MM.1S (cell line): ENCODE measurements around the gene C6.

ENCODE experiments used
- DNase-seq: peaks from one replicate; pipeline ENCODE4 v3.0.0-alpha.2; 2015
- H2AFZ ChIP-seq: fragments of 300-600 bp; sonication (generic); 2 replicates; pipeline ENCODE4 v1.6.0; 2016; ENCODE audit warnings: antibody characterized with exemption, low read length
- H3F3A ChIP-seq: fragments of 300-600 bp; sonication (generic); 2 replicates; pipeline ENCODE4 v1.6.1; 2016; ENCODE audit warnings: mild to moderate bottlenecking, antibody characterized with exemption, low read length, moderate library complexity, mixed read lengths; ENCODE audit not compliant: insufficient read depth
- H3K27ac ChIP-seq: fragments of 300-600 bp; sonication (generic); 2 replicates; pipeline ENCODE4 v1.5.1; 2016; ENCODE audit warnings: mild to moderate bottlenecking, low read length
- H3K27me3 ChIP-seq: fragments of 300-600 bp; sonication (generic); replicated peaks from 2 replicates; pipeline ENCODE4 v1.6.0; 2016; ENCODE audit warnings: low read length; ENCODE audit not compliant: insufficient read depth
- H3K36me3 ChIP-seq: fragments of 300-600 bp; sonication (generic); replicated peaks from 2 replicates; pipeline ENCODE4 v1.6.1; 2016; ENCODE audit warnings: mild to moderate bottlenecking, low read length, mixed read lengths; ENCODE audit not compliant: insufficient read depth
- H3K4me1 ChIP-seq: fragments of 300-600 bp; sonication (generic); 2 replicates; pipeline ENCODE4 v1.6.1; 2016; ENCODE audit warnings: low read length, mixed read lengths
- H3K4me2 ChIP-seq: fragments of 300-600 bp; sonication (generic); 2 replicates; pipeline ENCODE4 v1.6.0; 2016; ENCODE audit warnings: low read depth, low read length
- H3K4me3 ChIP-seq: fragments of 300-600 bp; sonication (generic); 2 replicates; pipeline ENCODE4 v1.5.1; 2016; ENCODE audit warnings: low read length, mixed read lengths
- H3K79me2 ChIP-seq: fragments of 300-600 bp; sonication (generic); 2 replicates; pipeline ENCODE4 v1.6.1; 2016; ENCODE audit warnings: mixed run types, low read length, mixed read lengths
- H3K9ac ChIP-seq: fragments of 300-600 bp; sonication (generic); 2 replicates; pipeline ENCODE4 v1.6.1; 2016; ENCODE audit warnings: low read length, mixed read lengths
- H3K9me2 ChIP-seq: fragments of 300-600 bp; sonication (generic); replicated peaks from 2 replicates; pipeline ENCODE4 v1.6.1; 2016; ENCODE audit warnings: mild to moderate bottlenecking, low read length, mixed read lengths; ENCODE audit not compliant: insufficient read depth
- H3K9me3 ChIP-seq: fragments of 300-600 bp; sonication (generic); replicated peaks from 2 replicates; pipeline ENCODE4 v1.6.1; 2016; ENCODE audit warnings: mild to moderate bottlenecking, low read length, mixed read lengths; ENCODE audit not compliant: insufficient read depth
- H4K20me1 ChIP-seq: fragments of 300-600 bp; sonication (generic); 2 replicates; pipeline ENCODE4 v1.6.1; 2016; ENCODE audit warnings: mild to moderate bottlenecking, low read length, moderate library complexity, mixed read lengths; ENCODE audit not compliant: insufficient read depth
- CTCF ChIP-seq: fragments of 300-600 bp; sonication (generic); IDR thresholded peaks from 2 replicates; pipeline ENCODE4 v1.5.1; 2016; ENCODE audit warnings: antibody characterized with exemption, low read length, mixed read lengths
- EZH2 ChIP-seq: fragments of 300-600 bp; sonication (generic); optimal IDR thresholded peaks from 2 replicates; pipeline ENCODE3; 2017; ENCODE audit warnings: low read depth, mild to moderate bottlenecking, antibody characterized with exemption, low read length, mixed read lengths
- EZH2phosphoT487 ChIP-seq: fragments of 300-600 bp; sonication (generic); IDR thresholded peaks from 2 replicates; pipeline ENCODE4 v1.6.1; 2018; ENCODE audit warnings: antibody characterized with exemption, low read length

Gene C6

DNA sequence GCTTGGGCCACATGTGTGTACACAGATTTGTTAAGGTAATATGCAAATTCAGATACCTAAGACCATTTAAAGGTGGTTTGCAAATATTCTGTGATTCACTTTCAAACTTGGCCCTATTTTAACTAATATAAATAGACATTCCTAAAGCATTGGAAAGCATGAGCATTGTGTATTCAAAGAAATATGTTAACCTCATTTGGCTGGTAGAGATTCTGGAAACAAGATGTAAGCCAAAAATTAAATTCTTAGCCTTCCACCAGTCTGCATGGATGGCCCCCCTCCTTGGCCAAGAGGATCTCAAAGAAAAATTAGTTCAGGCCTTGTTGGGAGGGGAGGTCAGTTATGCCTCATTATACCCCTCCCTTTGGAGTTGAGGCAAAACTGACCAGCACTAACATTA, 38.7 kb upstream of the C6 start:
- Histone ChIP-seq H3K4me1 (no peaks in the 10 kb centered on the region), H3K4me3 (no peak overlapping the region), H3F3A (no peaks in the 10 kb centered on the region)

GRCh38 chr5:41250351-41250987, 37.1 kb upstream of the C6 start:
- no peaks in the 10 kb centered on the region for H3K79me2 ChIP-seq
- H3K9me3 ChIP-seq: no peaks in the 10 kb centered on the region; the same call in 1 of the 2 replicates
- no peak overlapping the region for H3K4me3 ChIP-seq
- no peaks in the 10 kb centered on the region for H3K36me3 ChIP-seq
- TF ChIP-seq EZH2phosphoT487 (no peak), EZH2 (no peak), CTCF (no peak)
- no peaks in the 10 kb centered on the region for H4K20me1 ChIP-seq
- H3K27me3 ChIP-seq: no peaks in the 10 kb centered on the region
- no peak overlapping the region for H3K27ac ChIP-seq
- no peak overlapping the region for H3K4me2 ChIP-seq
- H3K9me2 ChIP-seq: no peaks in the 10 kb centered on the region
- no peak overlapping the region for H3K9ac ChIP-seq
- H3F3A ChIP-seq: no peaks in the 10 kb centered on the region
- no peaks in the 10 kb centered on the region for H3K4me1 ChIP-seq
- no peak overlapping the region for H2AFZ ChIP-seq
- no peak for DNase-seq

More for the DNA sequence above, 38.7 kb upstream of the C6 start:
- no peak for TF ChIP-seq EZH2
- TF ChIP-seq EZH2phosphoT487: no peak
- no peak for TF ChIP-seq CTCF
- DNase-seq: no peak
- H4K20me1 ChIP-seq: no peaks in the 10 kb centered on the region
- H3K9ac ChIP-seq: no peak overlapping the region
- no peaks in the 10 kb centered on the region for H3K27me3 ChIP-seq
- H2AFZ ChIP-seq: no peak overlapping the region
- no peak overlapping the region for H3K4me2 ChIP-seq
- H3K27ac ChIP-seq: no peak overlapping the region
- no peaks in the 10 kb centered on the region for H3K9me2 ChIP-seq
- no peaks in the 10 kb centered on the region; the same call in 1 of the 2 replicates for H3K9me3 ChIP-seq
- no peaks in the 10 kb centered on the region for H3K79me2 ChIP-seq
- no peaks in the 10 kb centered on the region for H3K36me3 ChIP-seq

- H3F3A ChIP-seq: no peaks in the 10 kb centered on the region
- H3K9ac ChIP-seq: no peak overlapping the region
- TF ChIP-seq CTCF: no peak
- TF ChIP-seq EZH2phosphoT487: no peak
- TF ChIP-seq EZH2: no peak
- H3K4me3 ChIP-seq: no peak overlapping the region
- H3K9me2 ChIP-seq: no peaks in the 10 kb centered on the region
- no peaks in the 10 kb centered on the region; the same call in 1 of the 2 replicates for H3K9me3 ChIP-seq
- no peak overlapping the region for H3K4me2 ChIP-seq
- no peaks in the 10 kb centered on the region for H3K79me2 ChIP-seq
- H3K27me3 ChIP-seq: no peaks in the 10 kb centered on the region
- no peaks in the 10 kb centered on the region for H4K20me1 ChIP-seq
- H3K36me3 ChIP-seq: no peaks in the 10 kb centered on the region
- no peak overlapping the region for H3K27ac ChIP-seq
- DNase-seq: no peak
- no peak overlapping the region for H2AFZ ChIP-seq
- H3K4me1 ChIP-seq: no peaks in the 10 kb centered on the region
These were observed 33.8 kb upstream of the C6 start for GRCh38 chr5:41247135-41247534.
